AG04449 (cell line): ENCODE measurements around the gene EXOC7.

ENCODE experiments used
- CTCF ChIA-PET: fragments of 350-600 bp; formaldehyde crosslinking; extraction: SDS; loops from one replicate; lab custom pipeline; 2021; ENCODE audit warnings: antibody characterized with exemption; lab: Yijun Ruan, JAX
- POLR2A ChIA-PET: fragments of 400-600, 350-600 bp; formaldehyde crosslinking; extraction: SDS; loops from one replicate; lab custom pipeline; 2020; ENCODE audit warnings: antibody characterized with exemption, inconsistent platforms; lab: Yijun Ruan, JAX
- DNase-seq: peaks from one replicate; pipeline ENCODE4 v3.0.0-alpha.2; 2010; ENCODE audit warnings: low read depth, low spot score
- H3K4me3 ChIP-seq: 2 replicates; pipeline ENCODE4 v1.5.1; 2011; ENCODE audit warnings: low read depth, mild to moderate bottlenecking, control low read depth, low read length
- TF ChIP-seq, protein P1 (sequence below): IDR thresholded peaks from one replicate; pipeline ENCODE4 v1.5.1; 2011; ENCODE audit warnings: mild to moderate bottlenecking, moderate library complexity, low read length, control low read depth, inconsistent platforms; ENCODE audit not compliant: insufficient read depth; ENCODE audit errors: missing control alignments

The EXOC7 gene

GRCh38 chr17:76097716-76098295 lies 5.8 kb downstream of the EXOC7 start:
- TF ChIP-seq, protein P1, sequence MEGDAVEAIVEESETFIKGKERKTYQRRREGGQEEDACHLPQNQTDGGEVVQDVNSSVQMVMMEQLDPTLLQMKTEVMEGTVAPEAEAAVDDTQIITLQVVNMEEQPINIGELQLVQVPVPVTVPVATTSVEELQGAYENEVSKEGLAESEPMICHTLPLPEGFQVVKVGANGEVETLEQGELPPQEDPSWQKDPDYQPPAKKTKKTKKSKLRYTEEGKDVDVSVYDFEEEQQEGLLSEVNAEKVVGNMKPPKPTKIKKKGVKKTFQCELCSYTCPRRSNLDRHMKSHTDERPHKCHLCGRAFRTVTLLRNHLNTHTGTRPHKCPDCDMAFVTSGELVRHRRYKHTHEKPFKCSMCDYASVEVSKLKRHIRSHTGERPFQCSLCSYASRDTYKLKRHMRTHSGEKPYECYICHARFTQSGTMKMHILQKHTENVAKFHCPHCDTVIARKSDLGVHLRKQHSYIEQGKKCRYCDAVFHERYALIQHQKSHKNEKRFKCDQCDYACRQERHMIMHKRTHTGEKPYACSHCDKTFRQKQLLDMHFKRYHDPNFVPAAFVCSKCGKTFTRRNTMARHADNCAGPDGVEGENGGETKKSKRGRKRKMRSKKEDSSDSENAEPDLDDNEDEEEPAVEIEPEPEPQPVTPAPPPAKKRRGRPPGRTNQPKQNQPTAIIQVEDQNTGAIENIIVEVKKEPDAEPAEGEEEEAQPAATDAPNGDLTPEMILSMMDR = no peak
- DNase-seq = no peak
- ChIA-PET POLR2A (no interaction called here), CTCF (no interaction called here)
- H3K4me3 ChIP-seq = no peak overlapping the region

- TF ChIP-seq, protein P1 = no peak
- ChIA-PET CTCF (interaction anchor here (1.0 to 3.8 kb wide), 3 partner anchors 11 to 183 kb away, joined by 3 to 20 read pairs (median 4); no protein-coding TSS in a partner anchor), POLR2A (interaction anchor here (4.1 kb wide), 1 partner anchor 16 kb away, joined by 17 read pairs; no protein-coding TSS in a partner anchor)
- no peak for DNase-seq
- no peak overlapping the region for H3K4me3 ChIP-seq
Measured at GRCh38 chr17:76095943-76096342, 7.6 kb downstream of the EXOC7 start.

DNA sequence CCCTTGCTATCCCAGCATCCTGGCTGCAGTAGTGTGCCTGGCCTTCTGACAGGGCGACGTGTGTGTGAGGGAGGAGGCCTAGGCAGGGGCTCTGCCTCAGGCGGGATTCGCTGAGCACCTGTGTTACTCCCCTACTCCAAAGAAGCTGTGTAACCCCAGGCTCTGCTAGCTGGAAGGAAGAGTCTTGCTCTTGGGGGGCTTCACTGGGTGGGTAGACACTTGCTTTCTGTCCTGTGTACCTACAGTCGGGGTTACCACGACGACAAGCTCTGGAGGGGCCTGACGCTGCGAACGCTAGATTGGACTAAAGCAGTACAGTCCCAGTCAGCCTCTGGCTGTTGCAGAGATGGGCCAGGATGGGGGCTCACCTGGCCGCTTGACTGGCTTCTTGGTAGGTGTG lies 9.5 kb downstream of the EXOC7 start:
- DNase-seq = no peak

GRCh38 chr17:76092526-76093413 lies 10.8 kb downstream of the EXOC7 start:
- TF ChIP-seq, protein P1 = no peak
- ChIA-PET POLR2A (interaction anchor here (4.1 kb wide), 1 partner anchor 12 kb away, joined by 17 read pairs; no protein-coding TSS in a partner anchor), CTCF (interaction anchor here (1.0 to 3.8 kb wide), 3 partner anchors 12 to 186 kb away, joined by 3 to 20 read pairs (median 3); no protein-coding TSS in a partner anchor)
- H3K4me3 ChIP-seq = no peak overlapping the region
- no peak for DNase-seq

More for the DNA sequence above, 9.5 kb downstream of the EXOC7 start:
- TF ChIP-seq, protein P1 = no peak
- ChIA-PET POLR2A (interaction anchor here (1.2 to 4.1 kb wide), 2 partner anchors 9 to 14 kb away, joined by 4 to 17 read pairs; partner anchors contain the start of gene EXOC7), CTCF (interaction anchor here (0.9 to 3.8 kb wide), 3 partner anchors 12 to 185 kb away, joined by 3 to 20 read pairs (median 3); no protein-coding TSS in a partner anchor)
- H3K4me3 ChIP-seq = no peak overlapping the region

DNA sequence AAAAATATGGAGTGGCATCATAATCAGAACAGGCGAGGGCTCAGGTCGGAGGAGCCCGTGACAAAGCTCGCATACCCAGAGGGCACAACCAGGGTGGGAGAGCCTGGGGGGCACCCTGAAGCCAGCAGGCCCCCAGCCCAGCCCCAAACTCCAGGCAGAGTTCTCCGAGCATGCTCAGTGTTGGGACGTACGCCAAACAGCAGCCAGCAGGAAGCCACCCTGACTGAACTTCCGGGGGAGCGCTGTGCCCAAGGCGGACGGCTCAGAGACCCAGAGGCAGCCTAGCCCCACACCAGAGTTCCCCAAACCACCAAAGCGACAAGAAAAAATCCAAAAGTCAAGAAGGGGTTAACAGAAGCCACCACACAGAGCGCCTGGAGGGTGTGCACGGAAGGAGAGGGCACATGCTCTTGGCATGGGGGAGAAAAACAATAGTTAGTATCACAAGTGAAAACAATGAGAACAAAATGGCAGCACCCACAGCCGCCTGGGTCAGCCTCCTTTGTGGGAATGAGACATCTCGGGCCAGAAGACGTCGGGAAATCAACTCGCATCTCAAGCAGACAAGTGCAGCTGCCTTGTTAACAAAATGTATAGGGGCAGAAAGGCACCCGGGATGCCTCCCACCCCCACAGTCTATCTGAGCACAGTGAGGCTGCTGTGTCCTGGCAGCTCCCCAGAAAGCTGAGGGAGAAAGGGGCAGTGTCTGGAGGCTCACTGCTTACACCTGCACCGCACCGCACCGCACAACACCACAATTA lies 11.9 kb downstream of the EXOC7 start:
- no peak for DNase-seq
- CTCF ChIA-PET = interaction anchor here (1.0 kb wide), 1 partner anchor 11 kb away, joined by 3 read pairs; no protein-coding TSS in a partner anchor
- POLR2A ChIA-PET = interaction anchor here (4.1 kb wide), 1 partner anchor 11 kb away, joined by 17 read pairs; no protein-coding TSS in a partner anchor
- TF ChIP-seq, protein P1 = no peak
- no peak overlapping the region for H3K4me3 ChIP-seq
